NT2/D1 (cell line): ENCODE data around the gene CADPS2.

ENCODE experiments used
- SUZ12 ChIP-seq: IDR thresholded peaks from 2 replicates; pipeline ENCODE4 v1.6.1; 2011; ENCODE audit not compliant: insufficient read length, insufficient read depth; ENCODE audit errors: extremely low read depth
- YY1 ChIP-seq: IDR thresholded peaks from 2 replicates; pipeline ENCODE4 v1.6.1; 2011; ENCODE audit not compliant: insufficient read length, insufficient read depth
- ZNF274 ChIP-seq: IDR thresholded peaks from 2 replicates; pipeline ENCODE4 v1.6.1; 2011; ENCODE audit warnings: mild to moderate bottlenecking, low read depth, low read length

DNA sequence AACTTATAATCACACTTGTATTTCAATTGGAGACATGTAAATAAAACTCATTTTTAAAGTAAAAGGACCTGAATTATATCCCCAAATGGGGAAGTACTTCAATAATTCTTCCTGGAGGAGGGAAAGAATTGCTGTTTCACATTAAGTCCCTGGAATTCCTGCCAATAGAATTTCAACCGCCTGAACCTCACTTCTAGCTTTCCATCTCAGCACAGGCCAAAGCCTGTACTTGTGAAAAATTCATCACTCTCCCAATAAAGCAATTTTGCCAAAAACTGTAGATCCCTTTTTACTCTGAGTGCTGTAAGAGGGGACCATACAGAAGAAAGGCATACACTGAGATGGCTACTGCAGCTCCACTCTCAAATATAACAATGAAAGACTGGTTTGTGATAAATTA lies 54.8 kb downstream of the CADPS2 start:
- TF ChIP-seq SUZ12: no peak
- TF ChIP-seq ZNF274: no peak
- no peak for TF ChIP-seq YY1
